Measurements from ENCODE around the gene SEC16A.

DNA sequence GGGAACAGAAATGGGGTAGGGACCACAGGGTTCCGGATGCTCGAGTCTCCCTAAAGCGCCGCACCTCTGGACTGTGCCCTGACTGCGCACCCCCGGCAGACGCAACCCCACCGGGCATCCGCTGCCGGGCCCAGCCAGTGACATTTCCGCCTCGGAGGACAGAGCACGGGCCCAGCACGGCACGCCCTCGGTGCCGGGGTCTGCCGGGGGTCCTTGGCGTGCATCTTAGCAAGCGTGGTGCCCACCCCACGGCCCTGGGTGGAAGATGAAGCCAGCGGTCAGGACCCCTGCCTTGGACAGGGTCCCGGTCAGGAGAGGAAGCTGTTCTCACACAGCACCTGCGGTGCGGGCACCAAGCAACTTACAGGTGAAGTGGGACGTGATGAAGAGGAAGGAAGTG is 50.2 kb downstream of the SEC16A start:
- TF ChIP-seq, protein P1, sequence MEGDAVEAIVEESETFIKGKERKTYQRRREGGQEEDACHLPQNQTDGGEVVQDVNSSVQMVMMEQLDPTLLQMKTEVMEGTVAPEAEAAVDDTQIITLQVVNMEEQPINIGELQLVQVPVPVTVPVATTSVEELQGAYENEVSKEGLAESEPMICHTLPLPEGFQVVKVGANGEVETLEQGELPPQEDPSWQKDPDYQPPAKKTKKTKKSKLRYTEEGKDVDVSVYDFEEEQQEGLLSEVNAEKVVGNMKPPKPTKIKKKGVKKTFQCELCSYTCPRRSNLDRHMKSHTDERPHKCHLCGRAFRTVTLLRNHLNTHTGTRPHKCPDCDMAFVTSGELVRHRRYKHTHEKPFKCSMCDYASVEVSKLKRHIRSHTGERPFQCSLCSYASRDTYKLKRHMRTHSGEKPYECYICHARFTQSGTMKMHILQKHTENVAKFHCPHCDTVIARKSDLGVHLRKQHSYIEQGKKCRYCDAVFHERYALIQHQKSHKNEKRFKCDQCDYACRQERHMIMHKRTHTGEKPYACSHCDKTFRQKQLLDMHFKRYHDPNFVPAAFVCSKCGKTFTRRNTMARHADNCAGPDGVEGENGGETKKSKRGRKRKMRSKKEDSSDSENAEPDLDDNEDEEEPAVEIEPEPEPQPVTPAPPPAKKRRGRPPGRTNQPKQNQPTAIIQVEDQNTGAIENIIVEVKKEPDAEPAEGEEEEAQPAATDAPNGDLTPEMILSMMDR (IDR thresholded peaks at IDR 0.05): no peak
- no peak for TF ChIP-seq POLR2A (IDR thresholded peaks at IDR 0.05)

Data from body of pancreas (tissue), 4 donors.